ELR (cell line): ENCODE results near the gene GRK1.
"Not testable (repeated sequence)": the region's sequence is repeated elsewhere in the genome, so short reads cannot be mapped to it uniquely, and the experiment has no call there.

Source experiments
- DNase-seq: peaks from one replicate; pipeline ENCODE4 v3.0.0-alpha.2; 2015; ENCODE audit warnings: low read depth

The GRK1 gene

DNA sequence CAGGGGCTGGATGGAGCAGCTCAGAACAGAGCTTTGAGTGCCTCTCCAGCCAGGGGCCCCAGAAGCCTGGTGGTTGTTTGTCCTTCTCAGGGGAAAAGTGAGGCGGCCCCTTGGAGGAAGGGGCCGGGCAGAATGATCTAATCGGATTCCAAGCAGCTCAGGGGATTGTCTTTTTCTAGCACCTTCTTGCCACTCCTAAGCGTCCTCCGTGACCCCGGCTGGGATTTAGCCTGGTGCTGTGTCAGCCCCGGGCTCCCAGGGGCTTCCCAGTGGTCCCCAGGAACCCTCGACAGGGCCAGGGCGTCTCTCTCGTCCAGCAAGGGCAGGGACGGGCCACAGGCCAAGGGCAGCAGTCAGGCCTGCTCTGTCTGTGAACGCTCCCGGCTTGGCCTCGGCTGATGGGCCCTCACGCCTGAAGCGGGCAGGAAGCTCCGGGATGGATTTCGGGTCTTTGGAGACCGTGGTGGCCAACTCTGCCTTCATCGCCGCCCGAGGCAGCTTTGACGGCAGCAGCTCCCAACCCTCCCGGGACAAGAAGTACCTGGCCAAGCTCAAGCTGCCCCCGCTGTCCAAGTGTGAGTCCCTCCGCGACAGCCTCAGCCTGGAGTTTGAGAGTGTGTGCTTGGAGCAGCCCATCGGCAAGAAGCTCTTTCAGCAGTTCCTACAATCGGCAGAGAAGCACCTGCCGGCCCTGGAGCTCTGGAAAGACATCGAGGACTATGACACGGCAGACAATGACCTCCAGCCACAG is at the start of gene GRK1:
Gene GRK1, plus strand, starts transcription at position 269 of the 751 bp plus-strand sequence. Its CDS starts 168 bp downstream, at position 437.
- no peak for DNase-seq

- no peak for DNase-seq
Observed at GRCh38 chr13:113617961-113618360, 49.1 kb upstream of the GRK1 start.

GRCh38 chr13:113618455-113618854 is 48.6 kb upstream of the GRK1 start:
- no peak for DNase-seq

DNA sequence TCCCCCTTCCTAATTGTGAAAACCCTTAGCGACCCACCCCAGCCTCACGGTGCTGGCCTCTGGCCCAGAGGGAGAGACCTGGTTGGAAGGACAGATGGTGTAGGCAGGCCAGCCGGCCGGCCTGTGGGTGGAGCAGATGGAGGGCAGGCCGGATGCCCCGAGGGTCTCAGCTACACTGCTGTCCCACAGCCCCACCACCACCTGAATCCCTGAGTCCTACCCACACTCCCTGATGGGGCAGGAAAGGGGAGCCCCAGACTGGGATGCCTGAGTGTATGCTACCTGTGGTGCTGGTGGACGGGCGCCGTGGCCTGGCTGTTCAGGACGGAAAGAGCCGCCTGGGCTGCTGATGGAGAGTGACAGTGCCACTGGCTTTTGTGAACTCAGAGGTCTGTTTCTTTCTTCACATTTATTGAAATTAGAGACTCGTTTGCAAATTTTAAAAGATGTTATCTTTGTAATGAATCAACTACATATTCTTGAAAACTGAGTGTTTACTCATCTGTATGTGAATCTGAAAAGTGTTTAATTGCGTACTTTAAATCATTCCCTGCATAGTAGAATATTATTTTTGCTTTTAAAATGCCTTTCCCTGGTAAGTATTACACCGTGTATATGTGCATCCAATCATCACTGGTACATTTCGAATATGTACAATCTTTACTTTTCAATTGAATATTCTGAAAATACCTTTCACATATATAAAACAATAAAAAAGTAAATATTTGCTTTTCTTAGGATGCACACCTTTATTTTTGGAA is 46.8 kb upstream of the GRK1 start:
- no peak for DNase-seq

DNA sequence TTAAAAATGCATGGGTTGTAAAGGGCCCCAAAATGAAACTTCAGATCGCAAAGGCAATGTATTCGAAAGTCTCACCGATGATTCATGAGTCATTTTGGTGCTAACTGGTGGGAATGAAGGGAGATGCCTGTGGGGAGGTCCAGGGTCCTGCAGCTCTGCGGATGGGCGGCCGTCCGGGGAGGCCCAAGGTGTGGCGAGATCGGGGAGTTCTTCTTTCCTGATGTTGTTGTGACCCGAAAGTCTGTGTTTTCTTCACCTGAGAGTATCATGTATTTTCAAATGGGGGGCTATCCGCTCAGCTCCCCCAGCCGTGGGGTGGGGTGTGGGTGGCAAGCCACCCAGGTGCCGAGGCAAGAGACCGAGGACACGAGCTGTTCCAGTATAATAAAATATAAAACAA is 46.0 kb upstream of the GRK1 start:
- DNase-seq: no peak

DNA sequence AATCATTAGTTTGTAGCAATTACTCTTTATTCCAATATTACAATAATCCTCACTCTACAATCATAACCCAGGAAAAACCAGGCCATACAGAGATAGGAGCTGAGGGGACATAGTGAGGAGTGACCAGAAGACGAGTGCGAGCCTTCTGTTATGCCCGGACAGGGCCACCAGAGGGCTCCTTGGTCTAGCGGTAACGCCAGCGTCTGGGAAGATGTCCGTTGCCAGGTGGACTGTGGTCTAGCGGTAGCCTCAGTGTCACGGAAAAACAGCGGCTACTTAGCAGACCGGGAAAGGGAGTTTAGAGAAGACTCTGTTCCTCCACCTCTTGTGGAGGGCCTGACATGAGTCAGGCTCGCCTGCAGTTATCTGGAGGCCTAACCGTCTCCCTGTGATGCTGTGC is 45.5 kb upstream of the GRK1 start:
- peak; percentile 16 for DNase-seq

GRCh38 chr13:113621986-113622550 is 45.0 kb upstream of the GRK1 start:
- DNase-seq: not testable (repeated sequence)

- no peak for DNase-seq
Observed at GRCh38 chr13:113622791-113623490, 44.1 kb upstream of the GRK1 start.

DNA sequence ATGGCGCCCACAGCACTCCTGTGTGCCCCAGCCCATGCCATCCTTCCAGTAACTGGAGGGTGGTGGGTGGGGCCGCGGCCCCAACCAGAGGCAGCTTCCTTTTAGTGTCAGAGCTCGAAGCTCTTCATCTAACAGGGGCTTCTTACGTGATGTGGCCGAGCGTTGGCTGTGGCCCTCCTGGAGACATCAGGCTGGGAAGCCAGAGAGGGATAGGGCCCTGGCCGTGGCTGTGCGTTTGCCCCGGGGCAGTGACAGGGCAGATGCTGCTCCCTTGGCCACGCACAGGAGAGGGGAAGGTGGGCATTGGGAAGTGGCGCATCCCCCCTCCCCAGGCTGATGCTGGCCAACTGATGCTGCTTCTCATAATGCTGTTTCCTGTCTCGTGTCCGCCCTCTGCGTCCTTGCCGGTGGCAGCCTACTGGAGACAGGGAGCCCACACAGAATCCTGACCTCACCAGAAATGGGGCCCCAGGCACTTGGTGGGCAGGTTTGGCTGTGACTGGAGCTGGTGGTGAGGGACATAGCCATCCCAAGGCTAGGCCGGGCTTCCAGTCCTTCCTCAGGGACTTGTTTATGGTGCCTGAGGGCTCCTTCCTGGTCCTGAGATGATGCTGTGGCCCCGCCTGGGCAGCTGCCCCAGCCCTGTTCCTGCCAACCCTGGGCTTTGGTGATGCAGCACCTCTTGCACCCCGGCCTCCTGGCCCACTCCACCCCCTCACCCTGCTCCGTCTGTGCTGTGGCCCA is 43.4 kb upstream of the GRK1 start:
- peak; percentile 35 for DNase-seq

GRCh38 chr13:113624235-113624587 is 42.8 kb upstream of the GRK1 start:
- DNase-seq: no peak

DNA sequence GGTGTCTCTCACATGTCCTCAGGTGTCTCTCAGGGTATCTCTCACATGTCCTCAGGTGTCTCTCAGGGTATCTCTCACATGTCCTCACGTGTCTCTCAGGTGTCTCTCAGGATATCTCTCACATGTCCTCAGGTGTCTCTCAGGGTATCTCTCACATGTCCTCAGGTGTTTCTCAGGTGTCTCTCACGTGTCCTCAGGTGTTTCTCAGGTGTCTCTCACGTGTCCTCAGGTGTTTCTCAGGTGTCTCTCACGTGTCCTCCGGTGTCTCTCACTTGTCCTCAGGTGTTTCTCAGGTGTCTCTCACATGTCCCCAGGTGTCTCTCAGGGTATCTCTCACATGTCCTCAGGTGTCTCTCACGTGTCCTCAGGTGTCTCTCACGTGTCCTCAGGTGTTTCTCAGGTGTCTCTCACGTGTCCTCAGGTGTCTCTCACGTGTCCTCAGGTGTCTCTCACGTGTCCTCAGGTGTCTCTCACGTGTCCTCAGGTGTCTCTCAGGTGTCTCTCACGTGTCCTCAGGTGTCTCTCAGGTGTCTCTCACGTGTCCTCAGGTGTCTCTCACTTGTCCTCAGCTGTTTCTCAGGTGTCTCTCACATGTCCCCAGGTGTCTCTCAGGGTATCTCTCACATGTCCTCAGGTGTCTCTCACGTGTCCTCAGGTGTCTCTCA is 42.2 kb upstream of the GRK1 start:
- not testable (repeated sequence) for DNase-seq

GRCh38 chr13:113625965-113626721 is 40.9 kb upstream of the GRK1 start:
- peak; percentile 32 for DNase-seq

GRCh38 chr13:113627136-113627535 is 39.9 kb upstream of the GRK1 start:
- no peak for DNase-seq

GRCh38 chr13:113628291-113629270 is 38.4 kb upstream of the GRK1 start:
- no peak for DNase-seq

GRCh38 chr13:113629866-113630265 is 37.2 kb upstream of the GRK1 start:
- DNase-seq: no peak

- DNase-seq: no peak
Observed at GRCh38 chr13:113630296-113630695, 36.7 kb upstream of the GRK1 start.

GRCh38 chr13:113630804-113631203 is 36.2 kb upstream of the GRK1 start:
- DNase-seq: no peak

DNA sequence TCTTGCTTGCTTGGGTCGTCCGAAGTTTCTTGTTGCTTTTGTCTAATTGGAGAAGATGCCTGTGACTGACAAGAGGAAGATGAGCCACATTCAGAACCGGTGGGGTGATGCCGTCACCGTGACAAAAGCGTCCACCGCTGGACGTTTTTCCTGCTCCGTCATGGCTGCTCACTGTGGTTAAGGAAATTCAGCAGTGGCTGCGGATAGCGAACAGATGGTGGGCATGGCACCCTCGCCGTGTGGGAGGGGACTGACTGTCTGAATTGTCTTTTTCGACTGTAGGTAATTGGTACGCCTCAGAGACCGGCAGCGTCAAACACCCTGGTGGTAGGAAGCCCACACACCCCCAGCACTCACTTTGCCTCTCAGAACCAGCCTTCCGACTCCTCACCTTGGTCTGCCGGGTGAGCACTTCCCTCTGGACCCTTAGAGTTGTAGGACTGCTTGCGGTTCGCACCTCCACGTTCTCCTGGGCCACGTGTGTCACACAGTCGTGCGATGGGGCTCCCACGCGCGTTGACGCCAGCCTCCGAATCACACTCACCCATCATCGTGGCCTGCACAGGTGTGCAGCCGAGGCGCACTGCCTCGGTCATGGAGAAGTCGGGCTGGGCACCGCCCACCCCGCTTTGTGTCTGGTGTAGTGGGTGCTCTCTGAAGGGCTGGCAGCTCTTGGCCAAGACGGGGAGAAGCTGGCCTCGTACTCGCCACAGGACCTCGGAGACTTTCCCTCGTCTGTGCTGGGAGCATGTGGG is 35.5 kb upstream of the GRK1 start:
- DNase-seq: no peak
